Fibroblast of skin of left biceps (primary cell): ENCODE results near the gene GLRX3.
"Not testable (repeated sequence)": the region's sequence is repeated elsewhere in the genome, so short reads cannot be mapped to it uniquely, and the experiment has no call there.

Experiments used
- DNase-seq, 2 experiments: peaks; one replicate each; pipeline ENCODE4 v3.0.0-alpha.2; 2013; ENCODE audit warnings: low read depth in 2 of 2

The GLRX3 gene

DNA sequence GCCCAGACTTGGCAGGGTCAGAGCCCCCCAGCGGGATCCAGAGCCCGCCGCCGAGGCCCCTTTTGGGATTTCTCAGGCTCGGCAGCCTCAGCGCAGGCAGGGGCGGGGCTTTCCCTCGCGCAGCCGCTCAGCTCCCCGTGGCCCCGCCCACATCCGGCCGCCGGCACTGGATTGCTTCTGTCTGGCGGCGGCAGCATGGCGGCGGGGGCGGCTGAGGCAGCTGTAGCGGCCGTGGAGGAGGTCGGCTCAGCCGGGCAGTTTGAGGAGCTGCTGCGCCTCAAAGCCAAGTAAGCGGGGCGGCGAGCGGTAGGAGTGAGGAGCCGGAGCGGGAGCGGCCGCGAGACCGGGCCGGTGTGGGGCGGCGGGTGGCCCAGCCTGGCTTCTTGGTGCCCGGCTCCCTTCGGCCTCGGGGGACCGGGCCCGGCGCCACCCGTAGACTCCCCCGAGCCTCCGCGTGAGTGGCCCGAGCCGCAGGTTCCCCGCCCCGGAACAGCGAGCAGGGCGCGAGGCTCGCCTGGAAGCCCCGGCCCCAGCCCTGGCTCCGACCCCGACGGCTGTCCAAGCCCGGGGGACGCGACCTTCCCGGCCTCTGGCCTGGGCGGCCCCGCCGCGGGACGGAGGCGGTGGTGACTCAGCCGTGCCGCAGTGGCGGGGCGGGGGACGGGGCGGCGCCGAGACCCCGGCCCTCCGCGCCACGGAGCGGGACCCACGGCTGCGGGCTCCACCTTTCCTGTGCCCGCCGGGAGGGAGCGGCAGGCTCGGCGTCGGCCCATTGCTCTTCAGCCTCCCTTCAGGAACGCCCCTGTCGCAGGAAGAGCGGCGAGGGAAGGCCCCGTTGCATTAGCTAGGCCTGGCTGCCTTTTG, at the start of gene GLRX3:
GLRX3 (plus strand) TSS at position 166 of the 864 bp plus-strand sequence; CDS start at position 196, 30 bp downstream.
- DNase-seq, result peak; percentile 40 to 53

DNA sequence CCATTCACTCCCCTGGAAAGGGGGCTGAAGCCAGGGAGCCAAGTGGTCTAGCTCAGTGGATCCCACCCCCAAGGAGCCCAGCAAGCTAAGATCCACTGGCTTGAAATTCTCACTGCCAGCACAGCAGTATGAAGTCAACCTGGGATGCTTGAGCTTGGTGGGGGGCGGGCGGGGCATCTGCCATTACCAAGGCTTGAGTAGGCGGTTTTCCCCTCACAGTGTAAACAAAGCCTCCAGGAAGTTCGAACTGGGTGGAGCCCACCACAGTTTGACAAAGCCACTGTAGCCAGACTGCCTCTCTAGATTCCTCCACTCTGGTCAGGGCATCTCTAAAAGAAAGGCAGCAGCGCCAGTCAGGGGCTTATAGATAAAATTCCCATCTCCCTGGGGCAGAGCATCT, 45.6 kb upstream of the GLRX3 start:
- DNase-seq, result not testable (repeated sequence)

DNA sequence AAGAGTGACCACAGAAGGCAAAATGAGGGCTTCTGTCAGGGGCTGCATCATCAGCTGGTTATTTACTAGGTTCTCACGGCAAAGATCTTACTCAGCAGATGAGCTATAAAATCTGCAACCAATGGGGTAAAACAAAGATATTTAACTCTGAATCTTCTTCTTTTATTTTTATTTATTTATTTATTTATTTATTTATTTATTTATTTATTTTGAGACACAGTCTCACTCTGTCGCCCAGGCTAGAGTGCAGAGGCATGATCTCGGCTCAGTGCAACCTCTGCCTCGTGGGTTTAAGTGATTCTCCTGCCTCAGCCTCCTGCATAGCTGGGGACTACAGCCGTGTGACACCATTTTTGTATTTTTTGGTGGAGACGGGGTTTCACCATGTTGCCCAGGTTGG, 36.8 kb upstream of the GLRX3 start:
- no peak for DNase-seq

DNA sequence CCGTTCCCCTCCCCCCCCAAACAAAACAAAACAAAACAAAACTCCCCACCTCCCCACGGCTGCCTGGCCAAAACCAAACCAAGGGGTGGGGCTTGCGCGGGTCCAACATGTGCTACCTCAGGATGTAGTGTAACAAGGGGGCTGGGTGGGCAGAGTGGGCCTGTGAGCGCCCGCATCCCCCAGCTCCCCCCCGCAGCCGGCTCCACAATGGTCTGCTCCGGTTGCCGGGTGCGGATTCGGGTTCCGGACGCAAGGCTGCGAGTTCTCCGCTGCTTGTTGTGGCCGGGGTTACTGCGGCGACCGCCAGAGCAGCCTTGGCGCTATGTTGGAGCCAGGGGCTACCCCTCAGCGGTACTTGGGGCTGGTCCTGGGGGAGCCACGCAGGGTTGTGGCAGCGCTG, 30.5 kb upstream of the GLRX3 start:
- DNase-seq, result no peak

DNA sequence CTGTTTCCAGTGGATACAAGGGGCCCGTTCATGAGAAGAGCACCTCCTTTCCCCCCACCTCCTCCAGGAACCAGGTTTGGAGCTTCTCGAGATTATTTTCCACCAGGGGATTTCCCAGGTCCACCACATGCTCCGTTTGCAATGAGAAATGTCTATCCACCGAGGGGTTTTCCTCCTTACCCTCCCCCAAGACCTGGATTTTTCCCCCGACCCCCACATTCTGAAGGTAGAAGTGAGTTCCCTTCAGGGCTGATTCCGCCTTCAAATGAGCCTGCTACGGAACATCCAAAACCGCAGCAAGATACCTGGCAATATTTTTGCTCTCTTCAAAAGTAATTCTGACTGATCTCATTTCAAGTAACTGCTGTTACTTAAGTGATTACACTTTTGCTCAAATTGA, 28.0 kb upstream of the GLRX3 start:
- DNase-seq, result not testable (repeated sequence)

DNA sequence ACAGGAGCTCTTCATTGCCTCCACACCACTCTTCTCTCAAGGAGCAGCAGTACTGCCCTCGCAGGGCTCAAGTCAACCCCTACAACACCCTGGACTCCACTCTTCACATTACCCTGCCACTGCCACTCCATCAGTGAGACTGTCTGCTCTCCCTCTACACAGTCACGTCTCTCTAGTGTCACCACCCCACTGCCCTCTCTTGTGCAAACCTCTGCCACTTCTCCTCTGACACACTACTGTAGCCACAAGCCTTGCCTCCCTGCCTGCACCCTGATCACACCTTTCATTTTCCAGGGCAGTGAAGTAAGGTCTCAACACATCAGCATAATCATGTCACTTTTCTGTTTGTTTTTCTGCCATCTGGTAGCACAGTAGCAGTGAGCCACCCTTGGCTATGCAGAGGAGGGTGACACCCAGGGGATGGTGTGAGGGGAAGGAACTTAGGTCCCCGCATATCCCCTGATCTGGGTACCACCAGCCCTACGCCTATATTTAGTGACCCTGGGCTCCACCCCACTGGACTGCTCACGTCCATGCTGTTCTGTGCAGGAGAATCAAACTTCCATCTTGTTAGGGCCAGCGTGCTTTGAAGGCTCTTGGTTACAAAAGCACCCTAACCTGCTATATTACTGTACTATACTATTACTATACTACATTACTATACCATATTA, 27.1 kb upstream of the GLRX3 start:
- DNase-seq, result no peak

DNA sequence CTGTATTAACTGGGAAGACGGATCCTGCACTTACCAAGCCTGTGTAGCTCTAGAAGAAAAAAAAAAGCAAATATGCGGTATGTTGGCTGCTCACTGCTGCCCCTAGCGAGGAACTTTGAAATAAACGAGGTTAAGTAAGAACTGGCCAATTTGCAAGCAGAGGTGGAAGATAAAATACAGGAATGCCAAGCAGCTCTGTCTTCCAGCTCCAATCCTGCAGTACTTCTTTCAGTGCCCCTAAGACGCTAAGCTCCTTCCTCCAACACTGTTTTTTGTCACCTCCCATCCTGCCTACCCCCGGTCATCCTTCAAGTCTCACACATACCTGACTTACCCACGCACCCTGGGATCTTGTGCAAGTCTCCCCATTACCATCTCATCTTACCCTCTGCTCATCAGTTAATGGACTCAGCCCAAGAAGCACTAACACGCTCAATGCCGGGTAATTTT, 26.4 kb upstream of the GLRX3 start:
- DNase-seq, result peak; percentile 65 to 72

DNA sequence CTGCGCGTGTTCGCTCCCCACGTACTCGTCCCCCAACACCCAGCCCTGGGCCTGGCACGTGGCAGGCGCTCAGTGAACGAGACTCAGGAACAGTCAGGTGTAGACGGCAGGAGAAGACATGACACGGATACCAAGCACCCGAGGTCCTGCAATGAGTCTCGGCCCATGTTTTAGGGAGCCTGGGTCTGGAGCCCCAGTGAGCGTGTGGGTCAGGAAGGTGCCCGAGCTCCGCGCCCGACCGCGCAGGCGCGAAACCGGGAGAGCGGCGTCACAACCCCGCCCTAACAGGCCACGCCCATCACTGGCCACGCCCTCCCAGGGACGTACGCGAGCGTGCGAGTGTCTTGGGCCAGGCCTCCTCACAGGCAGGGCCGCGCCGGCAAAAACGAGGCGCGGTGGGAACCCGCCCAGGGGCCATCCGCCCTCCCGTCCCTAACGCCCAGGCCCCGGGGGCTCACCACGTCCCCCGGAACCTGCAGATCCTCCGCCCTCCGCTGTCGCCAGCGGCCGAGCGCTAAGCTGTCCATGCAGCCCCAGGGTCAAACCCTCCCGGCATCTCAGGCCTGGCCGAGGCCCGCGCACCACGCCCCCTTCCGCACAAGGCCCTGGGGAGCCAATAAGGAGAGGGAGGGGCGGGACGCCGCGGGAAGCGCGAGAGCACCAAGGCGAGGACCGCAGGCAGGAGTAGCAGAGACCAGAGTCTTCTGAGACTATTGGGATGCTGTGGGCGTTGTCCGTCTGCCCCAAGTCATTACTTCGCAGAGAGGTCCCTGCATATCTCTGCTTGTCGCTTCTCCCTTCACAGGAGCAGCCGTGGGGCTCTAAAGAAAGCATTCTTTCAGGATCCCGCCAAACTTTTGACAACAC, 25.7 kb upstream of the GLRX3 start, which contains the start of gene C10orf143:
C10orf143 (minus strand) TSS at position 585 of the 867 bp plus-strand sequence; CDS start at position 527, 58 bp downstream.
- peak; percentile 91 to 95 for DNase-seq

DNA sequence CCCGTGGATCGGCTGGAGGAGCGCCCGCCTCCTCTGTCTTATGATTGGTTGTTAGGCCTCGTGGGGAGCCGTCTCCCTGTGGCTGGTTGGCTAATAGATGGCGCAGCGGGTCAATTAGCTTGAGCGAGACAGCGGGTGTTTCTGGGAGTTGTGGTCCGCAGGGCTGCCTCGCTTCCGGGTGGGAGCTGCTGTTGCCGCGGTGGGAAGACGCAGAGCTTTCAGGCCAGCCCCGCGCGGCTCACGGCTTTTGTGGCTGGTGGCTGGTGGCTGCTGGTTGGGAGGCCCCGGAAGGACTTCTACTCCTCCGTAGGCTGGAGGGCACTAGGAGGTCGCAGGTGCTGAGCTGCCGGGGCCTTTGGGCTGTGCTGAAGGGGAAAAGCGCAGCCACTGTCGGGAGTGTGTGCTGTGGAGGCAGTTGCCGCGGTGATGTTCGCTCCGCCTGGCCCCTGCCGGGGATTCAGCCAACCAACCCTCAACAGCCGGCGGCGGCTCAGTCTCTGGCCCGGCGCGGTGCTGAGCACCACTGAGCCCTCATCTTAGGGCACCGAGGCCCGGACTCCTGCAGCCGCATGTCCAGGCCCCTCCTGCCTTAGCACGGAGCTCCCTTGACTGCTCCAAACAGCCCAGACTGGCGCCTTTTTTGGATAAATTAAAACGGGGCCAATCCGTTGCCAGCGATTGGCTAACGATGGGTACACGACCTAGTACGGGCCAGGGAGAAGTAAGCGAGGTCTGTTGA, 24.9 kb upstream of the GLRX3 start:
- DNase-seq, result peak; percentile 92 to 95

DNA sequence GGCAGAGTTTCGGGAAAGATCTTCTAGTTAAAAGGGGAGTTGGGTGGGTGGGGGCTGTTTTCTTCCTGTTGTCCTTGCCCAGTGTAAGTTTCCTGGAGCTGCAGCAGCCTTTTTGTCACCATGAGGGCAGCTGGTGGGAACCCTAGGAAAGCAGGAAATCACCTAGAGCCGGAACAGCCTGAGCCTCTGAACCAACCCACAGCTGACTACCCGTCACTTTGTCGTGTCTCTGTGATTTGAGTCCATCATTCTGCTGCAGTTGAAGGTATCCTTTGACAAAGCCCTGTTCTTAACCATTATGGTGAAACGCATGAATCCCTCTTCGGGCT, 24.4 kb upstream of the GLRX3 start:
- no peak for DNase-seq

DNA sequence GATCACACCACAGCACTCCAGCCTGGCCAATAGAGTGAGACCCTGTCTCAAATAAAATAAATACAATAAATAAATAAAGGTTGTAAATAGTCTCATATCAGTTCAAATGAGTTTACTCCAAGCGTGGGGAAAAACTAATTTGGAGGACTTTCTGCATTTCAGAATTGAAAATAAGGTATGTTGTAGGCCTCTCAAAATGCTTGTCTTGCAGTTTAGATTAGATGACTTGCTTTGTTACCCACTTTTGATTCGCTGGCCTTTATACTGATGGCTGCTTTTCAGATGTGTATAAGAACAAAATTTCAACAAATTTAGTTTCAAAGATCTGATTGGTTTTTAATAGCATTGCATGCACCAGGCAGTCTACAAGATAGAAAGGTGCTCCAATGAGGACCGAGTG, 23.4 kb upstream of the GLRX3 start:
- no peak for DNase-seq

DNA sequence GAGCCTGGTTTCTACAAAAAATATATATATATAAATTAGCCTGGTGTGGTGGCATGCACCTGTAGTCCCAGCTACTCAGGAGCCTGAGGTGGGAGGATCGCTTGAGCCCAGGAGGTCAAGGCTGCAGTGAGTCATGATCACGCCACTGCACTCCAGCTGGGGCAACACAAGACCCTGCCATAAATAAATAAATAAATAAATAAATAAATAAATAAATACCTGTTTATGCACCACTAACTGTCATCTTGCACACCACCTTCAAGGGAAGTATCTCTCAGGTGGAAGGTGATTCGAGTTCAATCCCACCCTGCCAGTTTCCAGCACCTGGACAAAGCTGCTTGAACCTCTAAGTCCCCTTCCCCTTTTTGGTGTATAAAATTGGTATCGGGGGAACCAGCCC, 19.2 kb upstream of the GLRX3 start:
- not testable (repeated sequence) for DNase-seq

DNA sequence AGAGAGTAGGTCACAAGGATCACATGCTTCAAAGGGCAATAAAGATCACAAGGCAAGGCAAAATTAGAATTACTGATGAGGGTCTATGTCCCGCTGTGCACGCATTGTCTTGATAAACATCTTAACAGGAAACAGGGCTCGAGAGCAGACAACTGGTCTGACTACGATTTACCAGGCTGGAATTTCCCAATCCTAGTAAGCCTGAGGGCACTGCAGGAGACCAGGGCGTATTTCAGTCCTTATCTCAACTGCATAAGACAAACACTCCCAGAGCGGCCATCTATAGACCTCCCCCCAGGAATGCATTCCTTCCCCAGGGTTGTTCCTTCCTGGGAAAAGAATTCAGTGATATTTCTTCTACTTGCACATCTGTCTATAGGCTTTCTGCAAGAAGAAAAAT, 18.7 kb upstream of the GLRX3 start:
- DNase-seq, result not testable (repeated sequence)

DNA sequence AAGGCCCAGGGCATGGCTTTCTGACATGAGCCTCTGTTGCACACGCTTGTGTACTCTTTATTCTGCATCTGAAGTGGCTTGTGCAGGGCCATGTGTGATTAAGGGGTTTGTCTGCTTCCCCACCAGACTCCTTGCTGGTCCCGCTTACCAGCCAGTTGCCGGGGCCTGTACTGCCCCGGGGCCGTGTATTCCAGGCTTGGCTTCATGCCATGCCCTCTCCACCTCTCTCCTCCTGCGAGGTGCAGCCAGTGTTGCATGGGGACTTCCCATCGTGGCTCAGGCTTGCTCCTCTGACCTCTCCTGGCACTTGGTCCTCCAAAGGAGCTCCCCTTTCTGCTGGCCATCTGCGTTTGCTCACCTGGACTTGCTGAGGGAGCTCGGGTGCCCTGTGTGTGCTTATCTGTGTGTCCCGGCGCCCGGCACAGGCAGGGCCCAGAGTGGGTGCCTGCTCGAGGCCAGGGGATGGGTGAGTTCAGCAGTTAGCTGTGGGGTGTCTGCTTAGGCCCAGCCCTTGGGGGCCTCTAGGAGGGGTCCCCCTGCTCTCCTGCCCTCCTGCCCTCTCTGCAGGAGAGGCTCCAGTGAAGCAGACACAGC, 14.6 kb upstream of the GLRX3 start:
- no peak for DNase-seq

DNA sequence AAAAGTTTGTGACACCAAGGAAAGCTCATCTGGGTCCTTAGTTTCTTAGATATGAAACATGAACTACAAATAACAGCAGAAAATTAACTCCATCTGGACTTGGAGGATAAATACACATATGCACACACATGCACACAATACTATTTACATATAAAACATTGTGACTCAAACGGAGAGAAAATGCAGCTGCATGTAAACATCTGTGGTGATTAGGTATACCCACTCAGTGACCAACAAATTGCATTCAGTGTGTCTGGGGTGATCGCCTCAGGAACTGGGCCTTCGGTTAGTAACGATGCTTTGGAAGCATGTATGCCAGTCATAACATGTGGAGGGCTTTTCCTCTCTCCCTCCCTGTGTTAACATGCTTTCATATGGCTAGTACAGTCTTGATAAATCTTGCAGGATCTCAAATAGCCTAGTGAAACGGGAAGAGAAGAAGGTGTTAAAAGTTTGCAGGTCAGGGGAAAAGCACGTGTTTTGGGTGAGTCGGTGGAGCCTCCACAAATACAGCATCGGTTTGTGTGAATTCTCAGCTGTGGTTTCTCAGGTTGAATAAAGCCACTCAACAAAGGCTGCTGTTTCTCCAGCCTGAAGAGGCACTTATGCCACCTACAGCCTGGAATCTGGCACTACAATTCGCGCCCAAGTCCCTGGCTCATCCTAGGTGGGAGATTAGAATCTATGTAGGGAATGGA, 8.7 kb upstream of the GLRX3 start:
- peak in 1 of 2 experiments; percentile 21 for DNase-seq

DNA sequence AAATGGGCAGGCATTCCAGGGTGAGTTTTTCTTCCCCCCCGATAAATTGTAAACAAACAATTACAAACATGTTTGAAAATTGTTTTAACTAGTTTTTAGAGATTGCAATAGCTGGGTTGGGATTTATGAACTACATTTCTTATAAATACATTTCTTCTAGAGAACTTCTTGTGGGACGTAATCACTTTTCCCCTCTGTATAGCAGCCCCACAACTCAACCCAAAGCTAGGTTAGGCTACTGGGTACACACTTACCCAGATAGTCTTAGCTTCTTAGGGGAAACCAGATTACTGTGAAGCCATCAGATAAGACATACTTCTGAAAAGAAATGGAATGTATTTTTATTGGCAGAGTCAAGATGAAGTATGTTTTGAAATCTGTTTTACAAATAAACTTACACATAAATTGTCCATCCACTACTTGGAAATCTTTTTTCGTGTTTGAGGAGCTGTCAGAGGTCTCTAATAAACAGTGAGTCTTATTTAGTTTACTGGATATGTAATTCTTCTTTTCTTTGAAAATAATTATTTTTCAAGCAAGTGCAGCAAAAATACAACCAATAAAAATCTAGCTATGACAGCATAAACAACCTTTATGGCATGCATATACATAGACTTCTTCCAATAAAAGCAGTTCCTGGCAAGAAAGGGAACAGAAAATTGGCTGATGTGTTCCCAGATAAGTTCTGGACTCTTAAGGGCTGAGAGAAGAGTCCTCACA, 8.0 kb upstream of the GLRX3 start:
- no peak for DNase-seq

DNA sequence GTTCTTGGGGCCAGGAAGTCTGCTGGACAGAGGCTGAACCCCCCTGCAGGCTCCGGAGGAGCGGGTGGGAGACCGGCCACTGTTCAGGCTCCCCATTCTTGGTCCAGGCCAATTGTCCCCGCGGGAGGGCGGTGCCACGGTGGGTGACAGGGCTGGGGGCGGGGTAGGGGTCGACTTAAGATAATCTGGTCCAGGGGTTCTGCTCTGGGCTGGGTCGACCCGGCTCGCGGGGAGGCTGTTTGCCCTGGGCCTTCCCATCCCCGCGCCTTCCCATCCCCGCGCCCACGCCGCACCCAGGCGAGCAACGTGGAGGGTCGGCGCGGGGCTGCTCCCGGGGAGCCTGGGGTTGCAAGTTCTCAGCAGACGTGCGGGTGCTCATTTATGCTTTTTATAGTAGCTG, 7.3 kb upstream of the GLRX3 start:
- no peak for DNase-seq

DNA sequence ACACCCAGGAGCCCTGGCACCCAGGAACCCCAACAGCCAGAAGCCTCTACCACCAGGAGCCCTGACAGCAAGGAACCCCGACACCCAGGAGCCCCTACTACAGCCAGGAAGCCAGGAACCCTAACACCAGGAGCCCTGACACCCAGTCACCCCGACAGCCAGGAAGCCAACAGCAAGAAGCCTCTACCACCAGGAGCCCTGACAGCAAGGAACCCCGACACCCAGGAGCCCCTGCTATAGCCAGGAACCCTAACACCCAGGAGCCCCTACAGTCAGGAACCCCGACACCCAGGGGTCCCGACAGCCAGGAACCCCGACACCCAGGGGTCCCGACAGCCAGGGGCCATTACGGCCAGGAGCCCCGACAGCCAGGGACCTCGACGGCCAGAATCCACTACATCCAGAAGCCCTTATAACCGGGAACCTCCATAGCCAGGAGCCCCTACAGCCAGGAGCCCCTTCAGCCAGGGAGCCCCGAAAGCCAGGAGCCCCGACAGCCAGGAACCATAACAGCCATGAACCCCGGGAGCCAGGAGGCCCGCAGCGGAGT, 440 bp upstream of the GLRX3 start:
- DNase-seq, result no peak

DNA sequence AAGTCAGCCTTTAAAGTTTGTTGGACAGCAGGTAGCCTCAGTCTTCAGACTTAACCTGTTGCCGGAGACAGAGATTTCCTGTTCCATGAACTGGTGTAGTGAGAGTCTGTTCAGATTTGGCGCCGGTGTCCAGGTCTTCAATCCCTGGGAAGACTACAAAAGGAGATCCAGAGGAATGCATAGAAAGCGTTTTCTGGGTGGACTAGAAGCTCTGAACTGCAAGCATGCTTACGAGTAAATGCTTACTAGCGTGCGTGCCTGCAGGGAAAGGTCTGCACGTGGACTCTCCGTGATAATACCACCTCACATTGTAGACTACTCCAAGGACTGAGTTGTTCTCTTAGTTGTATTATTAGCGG, 878 bp downstream of the GLRX3 start:
- DNase-seq, result no peak
